Breast epithelium (tissue), 4 donors: ENCODE results near the gene GCN1. TPM values are rescaled to one million over a fixed set of nuclear protein-coding genes. Genes with fewer than 3 reads are reported as not detected.

Source experiments
- DNase-seq, 2 donors: peaks; one replicate each; pipeline ENCODE4 v3.0.0-alpha.2; 2019; ENCODE audit warnings: low spot score in 2 of 2
- H3K27ac ChIP-seq, 2 donors: fragments of 200-600 bp; sonication (generic) in 1 of 2; one replicate each; pipeline ENCODE4 v1.5.1; 2016 to 2019; ENCODE audit warnings: mild to moderate bottlenecking in 1 of 2
- H3K27me3 ChIP-seq, 2 donors: fragments of 200-600 bp; sonication (generic) in 1 of 2; one replicate each; pipeline versions ENCODE4 v1.5.1 to v1.6.0; 2017 to 2019; ENCODE audit warnings: control low read depth in 1 of 2, mild to moderate bottlenecking in 1 of 2
- H3K36me3 ChIP-seq: fragments of 200-600 bp; one replicate; pipeline ENCODE4 v1.5.1; 2019
- H3K4me1 ChIP-seq, 2 donors: fragments of 200-600 bp; sonication (generic); one replicate each; pipeline ENCODE4 v1.5.1; 2016 to 2019; ENCODE audit warnings: control low read depth in 1 of 2
- H3K4me3 ChIP-seq, 3 donors: fragments of 200-600 bp; sonication (generic); 1 replicate in 2 of 3; 2 replicates in 1 of 3; pipeline ENCODE4 v1.5.1; 2016 to 2019; ENCODE audit warnings: mild to moderate bottlenecking in 3 of 3, moderate library complexity in 2 of 3
- H3K9me3 ChIP-seq, 2 donors: fragments of 200-600 bp; sonication (generic) in 1 of 2; one replicate each; pipeline ENCODE4 v1.5.1; 2016 to 2019; ENCODE audit warnings: control low read depth in 1 of 2
- CTCF ChIP-seq, 3 donors: fragments of 450-650 bp; IDR thresholded peaks; one replicate each; pipeline ENCODE4 v1.5.1; 2016 to 2017; ENCODE audit warnings: antibody characterized with exemption in 3 of 3, mild to moderate bottlenecking in 3 of 3, moderate library complexity in 3 of 3
- POLR2A ChIP-seq: fragments of 450-650 bp; IDR thresholded peaks from one replicate; pipeline ENCODE4 v1.6.1; 2016; ENCODE audit warnings: antibody characterized with exemption, mild to moderate bottlenecking, moderate library complexity
- POLR2AphosphoS5 ChIP-seq, 3 donors: sonication (generic); formaldehyde crosslinking; IDR thresholded peaks; one replicate each; pipeline ENCODE4 v1.6.1; 2017; ENCODE audit warnings: antibody characterized with exemption in 3 of 3
- intact Hi-C: fragments of 100-400 bp; cut with DNase I; formaldehyde crosslinking; loops from one replicate; pipeline ENCODE4 v1.15.1; 2023; ENCODE audit warnings: low total_unique reads
- total RNA-seq, 3 donors: library from RNA; depleted of rRNA; stranded (reverse); fragments of >200 nt; gene quantifications; one replicate each; pipeline ENCODE4 v1.1.0, GENCODE V29; 2016

Gene GCN1
- total RNA-seq, 3 donors from 2014 or later = 50.1 to 79.6 (median 73.4) TPM

GRCh38 chr12:120156315-120157259, 37.9 kb downstream of the GCN1 start:
- Histone ChIP-seq H3K4me1 (no peaks in the 10 kb centered on the region), H3K36me3 (peaks cover 32% of the 10 kb centered on the region), H3K27me3 (no peaks in the 10 kb centered on the region), H3K4me3 (no peak overlapping the region), H3K9me3 (no peaks in the 10 kb centered on the region), H3K27ac (no peak overlapping the region)
- TF ChIP-seq POLR2A (no peak), CTCF (IDR thresholded peaks at IDR 0.05) (no peak), POLR2AphosphoS5 (IDR thresholded peaks at IDR 0.05) (no peak)
- intact Hi-C loops = loop anchor here (5.0 kb wide), 1 partner anchor 309 kb away; no protein-coding TSS in a partner anchor
- DNase-seq = no peak

- Histone ChIP-seq H3K4me3 (no peak overlapping the region), H3K4me1 (no peaks in the 10 kb centered on the region), H3K27ac (no peak overlapping the region), H3K36me3 (peaks cover 26% of the 10 kb centered on the region), H3K9me3 (no peaks in the 10 kb centered on the region), H3K27me3 (no peaks in the 10 kb centered on the region)
- intact Hi-C loops = loop anchor here (5.0 kb wide), 1 partner anchor 308 kb away; no protein-coding TSS in a partner anchor
- no peak for DNase-seq
- TF ChIP-seq POLR2AphosphoS5 (IDR thresholded peaks at IDR 0.05) (no peak), CTCF (IDR thresholded peaks at IDR 0.05) (no peak), POLR2A (no peak)
These were observed 39.4 kb downstream of the GCN1 start for GRCh38 chr12:120155072-120155471.

- H3K4me1 ChIP-seq = no peaks in the 10 kb centered on the region
- no peaks in the 10 kb centered on the region for H3K9me3 ChIP-seq
- H3K36me3 ChIP-seq = peaks cover 7% of the 10 kb centered on the region
- intact Hi-C loops = no loop called here
- no peak for TF ChIP-seq POLR2A
- TF ChIP-seq POLR2AphosphoS5 (IDR thresholded peaks at IDR 0.05) = no peak
- no peak overlapping the region for H3K4me3 ChIP-seq
- no peak for DNase-seq
- no peaks in the 10 kb centered on the region for H3K27me3 ChIP-seq
- no peak overlapping the region for H3K27ac ChIP-seq
These were observed 43.5 kb downstream of the GCN1 start for GRCh38 chr12:120150919-120151525.

- Histone ChIP-seq H3K27ac (no peak overlapping the region), H3K27me3 (no peaks in the 10 kb centered on the region), H3K4me3 (no peak overlapping the region), H3K9me3 (no peaks in the 10 kb centered on the region), H3K36me3 (peaks cover 11% of the 10 kb centered on the region), H3K4me1 (no peaks in the 10 kb centered on the region)
- TF ChIP-seq CTCF (IDR thresholded peaks at IDR 0.05) (no peak), POLR2AphosphoS5 (IDR thresholded peaks at IDR 0.05) (no peak), POLR2A (no peak)
- no peak for DNase-seq
- intact Hi-C loops = no loop called here
These were observed 46.5 kb downstream of the GCN1 start for GRCh38 chr12:120148011-120148410.

GRCh38 chr12:120145164-120145563, 49.4 kb downstream of the GCN1 start:
- Histone ChIP-seq H3K4me3 (no peak overlapping the region), H3K4me1 (no peaks in the 10 kb centered on the region), H3K9me3 (no peaks in the 10 kb centered on the region), H3K27ac (no peak overlapping the region), H3K36me3 (peaks cover 24% of the 10 kb centered on the region), H3K27me3 (no peaks in the 10 kb centered on the region)
- intact Hi-C loops = no loop called here
- DNase-seq = no peak
- no peak for TF ChIP-seq POLR2AphosphoS5 (IDR thresholded peaks at IDR 0.05)
- no peak for TF ChIP-seq POLR2A
- TF ChIP-seq CTCF (IDR thresholded peaks at IDR 0.05) = no peak
